ENCODE measurements around the gene TDRD9. TPM values are rescaled to one million over a fixed set of nuclear protein-coding genes. Genes with fewer than 3 reads are reported as not detected.

TDRD9 gene
- total and polyA plus RNA-seq, 7 experiments from 2014 or later, result 0.16 to 6.4 (median 0.43) TPM; not detected in 1

DNA sequence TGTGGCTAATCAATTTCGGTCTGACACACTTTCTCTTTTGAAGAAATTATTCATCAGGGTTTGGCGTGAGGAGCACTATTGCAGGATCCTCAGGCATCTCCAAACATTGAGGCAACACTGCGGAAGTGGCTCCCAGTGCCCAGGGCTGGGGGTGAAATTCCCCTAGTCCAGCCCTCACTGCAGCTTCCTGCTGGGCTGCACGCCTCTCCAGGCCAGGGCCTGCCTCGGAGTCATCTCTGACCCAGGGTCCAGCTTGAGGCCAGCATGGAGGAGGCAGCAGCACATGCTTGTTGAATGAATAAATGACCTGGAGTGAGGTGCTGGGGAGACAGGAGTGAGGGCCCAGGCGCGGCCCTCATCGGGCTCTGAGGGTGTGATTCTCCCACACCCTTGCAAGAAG is 36.0 kb upstream of the TDRD9 start:
- Mint-ChIP-seq H3K9me3 (peaks cover 0 to 3% (median 0%) of the 10 kb centered on the region in 11 donors), H3K4me3 (no peak overlapping the region), H3K36me3 (peaks cover 0 to 2% (median 0%) of the 10 kb centered on the region in 5 donors), H3K4me1 (peaks cover 0 to 3% (median 0%) of the 10 kb centered on the region in 7 donors), H3K27me3 (no peaks in the 10 kb centered on the region), H3K27ac (no peak overlapping the region)
- no peak for ATAC-seq
- CTCF ChIA-PET, result no interaction called here
- Histone ChIP-seq H3K4me1 (ENCODE audit: control insufficient read depth in 2 of 2, insufficient read depth in 2 of 2, low read length in 2 of 2) (no peaks in the 10 kb centered on the region), H3K4me3 (ENCODE audit: low read length) (no peak overlapping the region), H3K36me3 (ENCODE audit: control insufficient read depth in 2 of 3, insufficient read depth in 3 of 3, low read length in 3 of 3) (no peaks in the 10 kb centered on the region), H3K27ac (ENCODE audit: low read depth, low read length) (no peak overlapping the region), H3K27me3 (ENCODE audit: control insufficient read depth in 2 of 2, insufficient read depth in 2 of 2, low read length in 2 of 2) (no peaks in the 10 kb centered on the region), H3K9me3 (ENCODE audit: control insufficient read depth in 2 of 3, low read length in 3 of 3) (no peaks in the 10 kb centered on the region)
- POLR2A ChIA-PET, result no interaction called here
- intact Hi-C loops (cut with micrococcal nuclease), result no loop called here
- DNase-seq, result no peak

- Histone ChIP-seq H3K9me3 (ENCODE audit: control insufficient read depth in 2 of 3, low read length in 3 of 3) (no peaks in the 10 kb centered on the region), H3K4me3 (ENCODE audit: low read length) (no peak overlapping the region), H3K36me3 (ENCODE audit: control insufficient read depth in 2 of 3, insufficient read depth in 3 of 3, low read length in 3 of 3) (no peaks in the 10 kb centered on the region), H3K27me3 (ENCODE audit: control insufficient read depth in 2 of 2, insufficient read depth in 2 of 2, low read length in 2 of 2) (no peaks in the 10 kb centered on the region), H3K27ac (ENCODE audit: low read depth, low read length) (no peak overlapping the region), H3K4me1 (ENCODE audit: control insufficient read depth in 2 of 2, insufficient read depth in 2 of 2, low read length in 2 of 2) (no peaks in the 10 kb centered on the region)
- intact Hi-C loops (cut with micrococcal nuclease), result no loop called here
- Mint-ChIP-seq H3K27me3 (no peaks in the 10 kb centered on the region), H3K4me3 (no peak overlapping the region), H3K27ac (no peak overlapping the region), H3K4me1 (peaks cover 0 to 3% (median 0%) of the 10 kb centered on the region in 7 donors), H3K36me3 (peaks cover 0 to 2% (median 0%) of the 10 kb centered on the region in 5 donors), H3K9me3 (peaks cover 0 to 3% (median 0%) of the 10 kb centered on the region in 11 donors)
- ChIA-PET POLR2A (no interaction called here), CTCF (no interaction called here)
- ATAC-seq (peak; percentile 14), DNase-seq (no peak)
Measured at GRCh38 chr14:103894034-103894722, 34.1 kb upstream of the TDRD9 start.

DNA sequence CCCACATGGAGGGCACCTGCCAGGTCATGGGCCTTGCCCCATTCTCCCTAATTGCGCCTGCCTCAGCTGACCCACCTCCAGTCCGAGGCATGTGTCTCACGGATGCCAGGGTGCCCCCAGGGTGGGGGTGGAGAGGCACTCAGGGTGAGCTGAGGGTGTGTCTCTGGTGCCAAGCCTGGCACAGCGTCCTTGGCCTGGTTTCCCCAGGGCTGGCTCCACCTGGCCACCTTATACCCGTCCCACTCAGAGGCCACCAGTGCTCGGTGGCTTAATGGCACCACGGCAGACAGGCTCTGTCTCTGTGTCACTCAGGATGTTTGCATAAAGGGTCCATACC is 33.6 kb upstream of the TDRD9 start:
- Mint-ChIP-seq H3K9me3 (peaks cover 0 to 3% (median 0%) of the 10 kb centered on the region in 11 donors), H3K27ac (no peak overlapping the region), H3K27me3 (no peaks in the 10 kb centered on the region), H3K36me3 (peaks cover 0 to 2% (median 0%) of the 10 kb centered on the region in 5 donors), H3K4me1 (peaks cover 0 to 3% (median 0%) of the 10 kb centered on the region in 7 donors), H3K4me3 (no peak overlapping the region)
- ATAC-seq (peak; percentile 19), DNase-seq (no peak)
- intact Hi-C loops (cut with micrococcal nuclease), result no loop called here
- Histone ChIP-seq H3K4me1 (ENCODE audit: control insufficient read depth in 2 of 2, insufficient read depth in 2 of 2, low read length in 2 of 2) (no peaks in the 10 kb centered on the region), H3K4me3 (ENCODE audit: low read length) (no peak overlapping the region), H3K27me3 (ENCODE audit: control insufficient read depth in 2 of 2, insufficient read depth in 2 of 2, low read length in 2 of 2) (no peaks in the 10 kb centered on the region), H3K27ac (ENCODE audit: low read depth, low read length) (no peak overlapping the region), H3K36me3 (ENCODE audit: control insufficient read depth in 2 of 3, insufficient read depth in 3 of 3, low read length in 3 of 3) (no peaks in the 10 kb centered on the region), H3K9me3 (ENCODE audit: control insufficient read depth in 2 of 3, low read length in 3 of 3) (no peaks in the 10 kb centered on the region)
- ChIA-PET POLR2A (no interaction called here), CTCF (no interaction called here)

DNA sequence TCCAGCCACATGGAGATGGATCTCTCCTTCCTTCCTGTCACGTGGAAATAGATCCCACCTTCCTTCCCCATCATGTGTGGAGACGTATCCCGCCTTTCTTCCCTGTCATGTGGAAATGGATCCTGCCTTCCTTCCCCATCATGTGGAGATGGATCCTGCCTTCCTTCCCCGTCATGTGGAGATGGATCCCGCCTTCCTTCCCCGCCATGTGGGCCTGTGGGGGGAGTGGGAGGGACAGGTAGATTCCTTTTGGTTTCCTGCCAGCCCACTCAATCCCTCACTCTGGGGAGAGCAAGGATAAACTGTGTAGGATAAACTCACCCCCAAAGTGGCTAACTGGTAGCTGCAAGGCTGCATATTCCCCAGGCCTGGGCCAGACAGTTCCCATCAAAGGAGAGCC is 31.7 kb upstream of the TDRD9 start:
- H3K27ac Mint-ChIP-seq, result peak overlapping the region in 1 of 9 donors; percentile 57

GRCh38 chr14:103897075-103897947 is 30.9 kb upstream of the TDRD9 start:
- Mint-ChIP-seq H3K27ac (no peak overlapping the region), H3K27me3 (no peaks in the 10 kb centered on the region), H3K4me3 (no peak overlapping the region), H3K4me1 (peaks cover 0 to 7% (median 6%) of the 10 kb centered on the region in 7 donors), H3K36me3 (peaks cover 0 to 2% (median 0%) of the 10 kb centered on the region in 5 donors), H3K9me3 (peaks cover 0 to 3% (median 0%) of the 10 kb centered on the region in 11 donors)
- DNase-seq, result no peak
- no peak for ATAC-seq
- ChIA-PET CTCF (no interaction called here), POLR2A (no interaction called here)
- Histone ChIP-seq H3K9me3 (ENCODE audit: control insufficient read depth in 2 of 3, low read length in 3 of 3) (no peaks in the 10 kb centered on the region), H3K36me3 (ENCODE audit: control insufficient read depth in 2 of 3, insufficient read depth in 3 of 3, low read length in 3 of 3) (no peaks in the 10 kb centered on the region), H3K27me3 (ENCODE audit: control insufficient read depth in 2 of 2, insufficient read depth in 2 of 2, low read length in 2 of 2) (no peaks in the 10 kb centered on the region), H3K27ac (ENCODE audit: low read depth, low read length) (no peak overlapping the region), H3K4me1 (ENCODE audit: control insufficient read depth in 2 of 2, insufficient read depth in 2 of 2, low read length in 2 of 2) (peaks cover 0 to 5% of the 10 kb centered on the region in 2 donors), H3K4me3 (ENCODE audit: low read length) (no peak overlapping the region)
- intact Hi-C loops (cut with micrococcal nuclease), result no loop called here

More for the DNA sequence above, 31.7 kb upstream of the TDRD9 start:
- no peak overlapping the region for H3K4me3 ChIP-seq (ENCODE audit: low read length)
- peaks cover 0 to 2% (median 0%) of the 10 kb centered on the region in 5 donors for H3K36me3 Mint-ChIP-seq
- H3K4me3 Mint-ChIP-seq, result no peak overlapping the region
- H3K4me1 ChIP-seq (ENCODE audit: control insufficient read depth in 2 of 2, insufficient read depth in 2 of 2, low read length in 2 of 2), result peaks cover 0 to 5% of the 10 kb centered on the region in 2 donors
- H3K9me3 ChIP-seq (ENCODE audit: control insufficient read depth in 2 of 3, low read length in 3 of 3), result no peaks in the 10 kb centered on the region
- no peak for DNase-seq
- intact Hi-C loops (cut with micrococcal nuclease), result no loop called here
- no peaks in the 10 kb centered on the region for H3K27me3 ChIP-seq (ENCODE audit: control insufficient read depth in 2 of 2, insufficient read depth in 2 of 2, low read length in 2 of 2)
- ChIA-PET POLR2A (no interaction called here), CTCF (interaction anchor here (1.0 kb wide), 1 partner anchor 88 kb away, joined by 3 read pairs; no protein-coding TSS in a partner anchor)
- H3K9me3 Mint-ChIP-seq, result peaks cover 0 to 3% (median 0%) of the 10 kb centered on the region in 11 donors
- H3K27ac ChIP-seq (ENCODE audit: low read depth, low read length), result no peak overlapping the region
- peaks cover 0 to 7% (median 6%) of the 10 kb centered on the region in 7 donors for H3K4me1 Mint-ChIP-seq
- no peaks in the 10 kb centered on the region for H3K36me3 ChIP-seq (ENCODE audit: control insufficient read depth in 2 of 3, insufficient read depth in 3 of 3, low read length in 3 of 3)
- no peak for ATAC-seq
- no peaks in the 10 kb centered on the region for H3K27me3 Mint-ChIP-seq

GRCh38 chr14:103898204-103898603 is 30.1 kb upstream of the TDRD9 start:
- ATAC-seq (no peak), DNase-seq (no peak)
- peaks cover 0 to 3% (median 0%) of the 10 kb centered on the region in 11 donors for H3K9me3 Mint-ChIP-seq
- peak overlapping the region in 1 of 9 donors; percentile 39 for H3K27ac Mint-ChIP-seq
- H3K27me3 Mint-ChIP-seq, result no peaks in the 10 kb centered on the region
- peaks cover 0 to 7% (median 6%) of the 10 kb centered on the region in 7 donors for H3K4me1 Mint-ChIP-seq
- H3K4me3 Mint-ChIP-seq, result no peak overlapping the region
- Histone ChIP-seq H3K27ac (ENCODE audit: low read depth, low read length) (no peak overlapping the region), H3K4me1 (ENCODE audit: control insufficient read depth in 2 of 2, insufficient read depth in 2 of 2, low read length in 2 of 2) (peaks cover 0 to 5% of the 10 kb centered on the region in 2 donors), H3K4me3 (ENCODE audit: low read length) (no peak overlapping the region), H3K36me3 (ENCODE audit: control insufficient read depth in 2 of 3, insufficient read depth in 3 of 3, low read length in 3 of 3) (no peaks in the 10 kb centered on the region), H3K9me3 (ENCODE audit: control insufficient read depth in 2 of 3, low read length in 3 of 3) (no peaks in the 10 kb centered on the region), H3K27me3 (ENCODE audit: control insufficient read depth in 2 of 2, insufficient read depth in 2 of 2, low read length in 2 of 2) (no peaks in the 10 kb centered on the region)
- intact Hi-C loops (cut with micrococcal nuclease), result no loop called here
- CTCF ChIA-PET, result no interaction called here
- POLR2A ChIA-PET, result no interaction called here
- H3K36me3 Mint-ChIP-seq, result peaks cover 0 to 2% (median 0%) of the 10 kb centered on the region in 5 donors

Data from naive thymus-derived CD4-positive, alpha-beta T cell (primary cell).